Peyer's patch (tissue), 4 donors: ENCODE measurements around the gene IL24. TPM values are rescaled to one million over a fixed set of nuclear protein-coding genes. Genes with fewer than 3 reads are reported as not detected.

Experiments used
- DNase-seq, 3 donors: peaks; one replicate each; pipeline ENCODE4 v3.0.0-alpha.2; 2017 to 2019
- H3K27ac ChIP-seq, 4 donors: fragments of 200-600 bp; sonication (generic); one replicate each; pipeline ENCODE4 v1.5.1; 2016 to 2019
- H3K27me3 ChIP-seq, 2 donors: fragments of 200-600 bp; sonication (generic); one replicate each; pipeline ENCODE4 v1.5.1; 2019
- H3K36me3 ChIP-seq, 3 donors: fragments of 200-600 bp; sonication (generic); one replicate each; pipeline ENCODE4 v1.5.1; 2016 to 2019
- H3K4me1 ChIP-seq, 4 donors: fragments of 200-600 bp; sonication (generic); one replicate each; pipeline ENCODE4 v1.5.1; 2016 to 2019
- H3K4me3 ChIP-seq, 4 donors: fragments of 200-600 bp; sonication (generic); 1 replicate in 3 of 4; 2 replicates in 1 of 4; pipeline ENCODE4 v1.5.1; 2016 to 2019; ENCODE audit warnings: mild to moderate bottlenecking in 1 of 4
- H3K9me3 ChIP-seq, 4 donors: fragments of 200-600 bp; sonication (generic); one replicate each; pipeline ENCODE4 v1.5.1; 2016 to 2019; ENCODE audit warnings: mild to moderate bottlenecking in 1 of 4
- POLR2A ChIP-seq, 2 donors: fragments of 450-650 bp; IDR thresholded peaks; one replicate each; pipeline ENCODE4 v1.5.1; 2017; ENCODE audit warnings: antibody characterized with exemption in 2 of 2, mild to moderate bottlenecking in 2 of 2, moderate library complexity in 2 of 2
- total RNA-seq, 4 donors: library from RNA; depleted of rRNA; stranded (reverse); fragments of >200 nt; gene quantifications; one replicate each; pipeline ENCODE4 v1.1.0, GENCODE V29; 2016
- TF ChIP-seq, protein P1 (sequence below), 6 experiments: fragments of 450-650 bp in 4 of 6; fragments of 200-600 bp in 2 of 6; sonication (generic) in 1 of 6; IDR thresholded peaks; one replicate each; pipeline ENCODE4 v1.5.1; 2017 to 2019; ENCODE audit warnings: antibody characterized with exemption in 6 of 6, mild to moderate bottlenecking in 3 of 6, moderate library complexity in 1 of 6

IL24 gene
- total RNA-seq, 4 donors from 2014 or later: not detected

- peak overlapping the region in 2 of 4 donors; percentile 19 to 89 for H3K27ac ChIP-seq
- no peaks in the 10 kb centered on the region for H3K9me3 ChIP-seq
- H3K27me3 ChIP-seq: no peaks in the 10 kb centered on the region
- peak overlapping the region; percentile 34 to 57 (median 48) for H3K4me3 ChIP-seq
- peaks cover 0 to 37% (median 15%) of the 10 kb centered on the region in 4 donors for H3K4me1 ChIP-seq
- no peak for TF ChIP-seq POLR2A (IDR thresholded peaks at IDR 0.05)
- TF ChIP-seq, protein P1, sequence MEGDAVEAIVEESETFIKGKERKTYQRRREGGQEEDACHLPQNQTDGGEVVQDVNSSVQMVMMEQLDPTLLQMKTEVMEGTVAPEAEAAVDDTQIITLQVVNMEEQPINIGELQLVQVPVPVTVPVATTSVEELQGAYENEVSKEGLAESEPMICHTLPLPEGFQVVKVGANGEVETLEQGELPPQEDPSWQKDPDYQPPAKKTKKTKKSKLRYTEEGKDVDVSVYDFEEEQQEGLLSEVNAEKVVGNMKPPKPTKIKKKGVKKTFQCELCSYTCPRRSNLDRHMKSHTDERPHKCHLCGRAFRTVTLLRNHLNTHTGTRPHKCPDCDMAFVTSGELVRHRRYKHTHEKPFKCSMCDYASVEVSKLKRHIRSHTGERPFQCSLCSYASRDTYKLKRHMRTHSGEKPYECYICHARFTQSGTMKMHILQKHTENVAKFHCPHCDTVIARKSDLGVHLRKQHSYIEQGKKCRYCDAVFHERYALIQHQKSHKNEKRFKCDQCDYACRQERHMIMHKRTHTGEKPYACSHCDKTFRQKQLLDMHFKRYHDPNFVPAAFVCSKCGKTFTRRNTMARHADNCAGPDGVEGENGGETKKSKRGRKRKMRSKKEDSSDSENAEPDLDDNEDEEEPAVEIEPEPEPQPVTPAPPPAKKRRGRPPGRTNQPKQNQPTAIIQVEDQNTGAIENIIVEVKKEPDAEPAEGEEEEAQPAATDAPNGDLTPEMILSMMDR (IDR thresholded peaks at IDR 0.05): no peak
- no peaks in the 10 kb centered on the region for H3K36me3 ChIP-seq
- DNase-seq: no peak
These were observed 12.7 kb downstream of the IL24 start for GRCh38 chr1:206909883-206910318.

GRCh38 chr1:206911064-206911663 is 13.9 kb downstream of the IL24 start:
- peaks cover 0 to 29% (median 16%) of the 10 kb centered on the region in 4 donors for H3K4me1 ChIP-seq
- H3K9me3 ChIP-seq: no peaks in the 10 kb centered on the region
- no peaks in the 10 kb centered on the region for H3K36me3 ChIP-seq
- TF ChIP-seq POLR2A (IDR thresholded peaks at IDR 0.05): no peak
- TF ChIP-seq, protein P1 (IDR thresholded peaks at IDR 0.05): peak; percentile 71 to 90 (median 82)
- DNase-seq: no peak
- H3K27ac ChIP-seq: peak overlapping the region in 1 of 4 donors; percentile 89
- no peaks in the 10 kb centered on the region for H3K27me3 ChIP-seq
- H3K4me3 ChIP-seq: no peak overlapping the region

DNA sequence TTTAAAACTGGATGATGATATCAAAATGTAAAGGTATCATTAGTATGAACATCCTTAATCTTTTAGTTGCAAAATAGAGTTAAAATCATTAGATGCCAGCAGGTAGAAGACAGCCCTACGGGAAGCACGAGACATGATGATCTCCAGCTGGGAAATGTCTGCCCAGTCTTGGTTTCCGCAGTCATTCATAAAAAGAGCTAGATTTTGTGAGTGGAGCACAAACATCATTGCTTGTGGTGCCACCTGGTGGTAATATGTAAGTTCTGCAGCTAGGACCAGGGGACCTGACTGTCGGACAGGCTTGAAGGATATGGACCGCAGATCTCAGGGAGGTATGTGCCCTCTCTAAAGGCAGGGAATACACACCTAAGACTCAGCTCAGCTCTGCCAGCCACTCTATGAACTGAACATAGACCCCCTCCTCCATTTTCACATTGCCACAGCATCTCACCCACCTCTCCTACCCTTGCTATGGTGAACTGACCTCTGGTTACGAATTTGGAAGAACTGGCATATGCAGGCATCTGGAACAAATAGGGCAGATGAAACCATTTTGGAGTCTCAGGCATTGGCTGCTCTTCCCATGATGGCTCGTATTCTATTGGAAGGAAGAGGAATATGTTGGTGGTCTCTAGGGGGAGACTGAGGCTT is 15.3 kb downstream of the IL24 start:
- H3K9me3 ChIP-seq: no peaks in the 10 kb centered on the region
- peak overlapping the region in 1 of 4 donors; percentile 2 for H3K4me3 ChIP-seq
- TF ChIP-seq POLR2A (IDR thresholded peaks at IDR 0.05): no peak
- TF ChIP-seq, protein P1 (IDR thresholded peaks at IDR 0.05): peak; percentile 74 to 87 (median 84)
- no peaks in the 10 kb centered on the region for H3K36me3 ChIP-seq
- peak in 2 of 3 donors; percentile 73 to 88 for DNase-seq
- no peaks in the 10 kb centered on the region for H3K27me3 ChIP-seq
- H3K27ac ChIP-seq: peak overlapping the region in 1 of 4 donors; percentile 89
- peaks cover 0 to 23% (median 18%) of the 10 kb centered on the region in 4 donors for H3K4me1 ChIP-seq

DNA sequence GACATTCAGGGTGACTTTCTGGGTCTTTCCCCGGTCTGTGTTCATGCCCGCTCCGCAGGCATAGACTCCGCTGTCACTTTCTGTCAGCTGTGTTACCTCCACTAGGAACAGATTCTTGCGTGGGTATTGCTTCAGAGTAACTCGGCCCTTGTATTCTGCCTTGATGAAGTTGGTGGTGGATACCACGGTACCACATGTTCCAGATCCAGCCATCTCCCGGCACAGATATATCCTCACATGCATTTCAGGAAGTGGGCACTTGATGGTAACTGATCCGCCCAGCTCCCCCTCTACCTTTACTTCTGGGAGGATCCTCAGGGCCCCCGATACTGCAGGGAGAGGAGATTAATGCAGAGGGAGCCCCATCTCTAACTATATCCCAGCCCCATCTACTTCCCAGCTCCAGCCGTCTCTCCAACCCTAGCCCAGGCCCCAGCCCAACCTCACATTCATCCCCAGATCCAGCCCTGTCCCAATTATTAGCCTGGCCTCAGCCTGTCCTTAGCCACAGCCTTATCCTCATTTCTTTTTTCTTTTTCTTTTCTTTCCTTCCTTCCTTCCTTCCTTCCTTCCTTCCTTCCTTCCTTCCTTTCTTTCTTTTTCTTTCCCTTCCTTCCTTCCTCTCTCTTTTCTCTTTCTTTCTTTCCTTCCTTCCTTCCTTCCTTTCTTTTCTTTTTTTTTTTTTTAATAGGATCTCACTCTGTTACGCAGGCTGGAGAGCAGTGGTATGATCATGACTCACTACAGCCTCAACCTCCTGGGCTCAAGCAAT is 16.7 kb downstream of the IL24 start:
- TF ChIP-seq, protein P1 (IDR thresholded peaks at IDR 0.05): no peak
- TF ChIP-seq POLR2A (IDR thresholded peaks at IDR 0.05): no peak

GRCh38 chr1:206915030-206915735 is 17.9 kb downstream of the IL24 start:
- DNase-seq: no peak
- Histone ChIP-seq H3K27ac (peak overlapping the region in 1 of 4 donors; percentile 89), H3K36me3 (no peaks in the 10 kb centered on the region), H3K4me1 (peaks cover 0 to 16% (median 8%) of the 10 kb centered on the region in 4 donors), H3K27me3 (no peaks in the 10 kb centered on the region), H3K4me3 (peak overlapping the region in 1 of 4 donors; percentile 56), H3K9me3 (no peaks in the 10 kb centered on the region)
- TF ChIP-seq POLR2A (IDR thresholded peaks at IDR 0.05): no peak
- TF ChIP-seq, protein P1 (IDR thresholded peaks at IDR 0.05): no peak

More for the DNA sequence above, 16.7 kb downstream of the IL24 start:
- Histone ChIP-seq H3K27ac (peak overlapping the region in 1 of 4 donors; percentile 89), H3K36me3 (no peaks in the 10 kb centered on the region), H3K4me1 (peaks cover 0 to 23% (median 16%) of the 10 kb centered on the region in 4 donors), H3K4me3 (no peak overlapping the region), H3K9me3 (no peaks in the 10 kb centered on the region), H3K27me3 (no peaks in the 10 kb centered on the region)
- no peak for DNase-seq
